Measurements from ENCODE around the gene ANO2.

- no peak for TF ChIP-seq POLR2A (IDR thresholded peaks at IDR 0.05)
- TF ChIP-seq, protein P1, sequence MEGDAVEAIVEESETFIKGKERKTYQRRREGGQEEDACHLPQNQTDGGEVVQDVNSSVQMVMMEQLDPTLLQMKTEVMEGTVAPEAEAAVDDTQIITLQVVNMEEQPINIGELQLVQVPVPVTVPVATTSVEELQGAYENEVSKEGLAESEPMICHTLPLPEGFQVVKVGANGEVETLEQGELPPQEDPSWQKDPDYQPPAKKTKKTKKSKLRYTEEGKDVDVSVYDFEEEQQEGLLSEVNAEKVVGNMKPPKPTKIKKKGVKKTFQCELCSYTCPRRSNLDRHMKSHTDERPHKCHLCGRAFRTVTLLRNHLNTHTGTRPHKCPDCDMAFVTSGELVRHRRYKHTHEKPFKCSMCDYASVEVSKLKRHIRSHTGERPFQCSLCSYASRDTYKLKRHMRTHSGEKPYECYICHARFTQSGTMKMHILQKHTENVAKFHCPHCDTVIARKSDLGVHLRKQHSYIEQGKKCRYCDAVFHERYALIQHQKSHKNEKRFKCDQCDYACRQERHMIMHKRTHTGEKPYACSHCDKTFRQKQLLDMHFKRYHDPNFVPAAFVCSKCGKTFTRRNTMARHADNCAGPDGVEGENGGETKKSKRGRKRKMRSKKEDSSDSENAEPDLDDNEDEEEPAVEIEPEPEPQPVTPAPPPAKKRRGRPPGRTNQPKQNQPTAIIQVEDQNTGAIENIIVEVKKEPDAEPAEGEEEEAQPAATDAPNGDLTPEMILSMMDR (IDR thresholded peaks at IDR 0.05) = no peak
Measured at GRCh38 chr12:5900533-5901205, 44.4 kb downstream of the ANO2 start.

Data from uterus (tissue), 2 donors.